Sciatic nerve (tissue), 2 donors: Measurements from ENCODE around the gene TAS2R16. TPM values are rescaled to one million over a fixed set of nuclear protein-coding genes. Genes with fewer than 3 reads are reported as not detected.
"Not testable (repeated sequence)": the region's sequence is repeated elsewhere in the genome, so short reads cannot be mapped to it uniquely, and the experiment has no call there.

Experiments
- ATAC-seq: fragments of 200-7000 bp; cut with Tn5 transposase; one replicate; pipeline ENCODE4 v1.9.1; 2020; ENCODE audit warnings: mild to moderate bottlenecking, moderate library complexity
- DNase-seq: peaks from one replicate; pipeline ENCODE4 v3.0.0-alpha.2; 2020; ENCODE audit warnings: low spot score
- intact Hi-C: fragments of 100-400 bp; cut with DNase I; formaldehyde crosslinking; loops from one replicate; pipeline ENCODE4 v1.14.2; 2022
- total RNA-seq: library from RNA; stranded (reverse); fragmentation: NEBNext Ultra II Directional; extraction: Animal tissue kit (Norgen Biotek cat#: 25700); gene quantifications from one replicate; pipeline ENCODE4 v1.2.1, GENCODE V29; 2021
- donor health status: DM: no; HTN: no; CAD: no.
- donor health status: DM: no; HTN: no; CAD: no.

The TAS2R16 gene
- total RNA-seq, 1 donor from 2014 or later, result not detected

- DNase-seq (no peak), ATAC-seq (no peak)
- intact Hi-C loops, result no loop called here
These were observed 12.2 kb downstream of the TAS2R16 start for GRCh38 chr7:122983261-122983660.

- no peak for ATAC-seq
- no peak for DNase-seq
- intact Hi-C loops, result no loop called here
These were observed 20.2 kb downstream of the TAS2R16 start for GRCh38 chr7:122975341-122975740.

- DNase-seq (no peak), ATAC-seq (no peak)
- intact Hi-C loops, result no loop called here
These were observed 21.3 kb downstream of the TAS2R16 start for GRCh38 chr7:122974229-122974628.

- no peak for DNase-seq
- intact Hi-C loops, result no loop called here
- no peak for ATAC-seq
These were observed 23.4 kb downstream of the TAS2R16 start for GRCh38 chr7:122972056-122972455.

DNA sequence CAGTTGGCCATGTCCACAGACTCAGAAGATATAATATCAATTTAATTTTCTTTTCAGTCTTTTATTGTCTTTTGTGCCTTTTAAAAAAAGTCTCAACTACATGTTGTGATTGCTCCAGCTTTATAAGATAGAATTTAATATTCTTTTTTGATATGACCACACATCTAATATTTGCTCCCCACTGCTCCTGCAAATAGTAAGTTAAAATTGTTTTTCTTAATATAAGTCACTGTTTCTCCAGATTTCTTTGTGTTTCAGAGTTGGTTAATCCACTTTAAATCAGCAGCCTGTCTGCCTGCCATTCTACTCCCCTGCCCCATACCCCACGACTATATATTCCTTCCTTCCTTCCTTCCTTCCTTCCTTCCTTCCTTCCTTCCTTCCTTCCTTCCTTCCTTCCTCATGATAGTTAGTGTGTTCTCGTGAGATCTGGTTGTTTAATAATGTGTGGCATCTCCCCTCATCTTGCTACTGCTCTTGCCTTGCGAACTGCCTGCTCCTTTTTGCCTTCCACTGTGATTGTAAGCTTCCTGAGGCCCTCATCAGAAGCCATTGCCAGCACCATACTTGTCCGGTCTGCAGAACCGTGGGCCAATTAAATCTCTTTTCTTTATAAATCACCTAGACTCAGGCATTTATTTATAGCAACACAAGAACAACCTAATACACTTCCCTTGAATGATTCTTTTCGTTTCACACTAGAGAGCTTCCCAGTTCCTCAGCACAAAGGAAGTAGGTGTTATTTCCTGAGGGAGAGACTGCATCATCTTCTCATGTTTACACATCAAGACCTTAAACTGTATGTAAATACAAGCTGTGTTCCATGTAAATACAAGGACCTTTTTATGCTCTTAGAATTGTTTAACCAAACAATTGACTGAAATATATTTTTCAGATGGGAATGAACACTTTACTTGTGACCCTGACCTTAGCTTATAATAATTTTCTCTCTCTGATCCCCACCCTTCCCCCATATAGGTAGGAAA, 24.5 kb downstream of the TAS2R16 start:
- ATAC-seq, result no peak
- intact Hi-C loops, result no loop called here
- no peak for DNase-seq

- no peak for DNase-seq
- intact Hi-C loops, result no loop called here
- no peak for ATAC-seq
These were observed 27.1 kb downstream of the TAS2R16 start for GRCh38 chr7:122968389-122968788.

DNA sequence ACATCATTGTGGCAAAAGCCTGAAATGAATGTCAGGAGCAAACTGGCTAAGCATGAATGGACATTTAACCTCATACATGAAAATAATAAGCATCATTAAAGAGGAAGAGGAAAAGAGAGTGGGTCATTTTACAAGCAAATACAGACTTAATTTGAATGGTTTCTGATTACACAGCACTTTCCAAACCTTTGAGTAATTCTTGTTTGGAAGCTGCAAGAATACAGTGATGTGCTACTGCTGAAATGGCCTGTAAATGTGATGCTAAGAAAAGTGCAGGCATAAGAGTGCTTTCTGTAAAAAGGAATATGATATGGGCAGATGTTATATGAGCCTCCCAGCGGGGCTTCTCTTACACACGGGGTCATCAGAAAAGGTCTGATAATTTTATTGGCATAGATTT, 30.2 kb downstream of the TAS2R16 start:
- DNase-seq (no peak), ATAC-seq (no peak)
- intact Hi-C loops, result no loop called here

- DNase-seq, ATAC-seq, intact Hi-C loops: not testable (repeated sequence)
These were observed 41.8 kb downstream of the TAS2R16 start for GRCh38 chr7:122953678-122954077.

GRCh38 chr7:122951006-122951405, 44.5 kb downstream of the TAS2R16 start:
- intact Hi-C loops, result no loop called here
- no peak for DNase-seq
- no peak for ATAC-seq

GRCh38 chr7:122949186-122949585, 46.3 kb downstream of the TAS2R16 start:
- intact Hi-C loops, result no loop called here
- DNase-seq (no peak), ATAC-seq (no peak)

Other genes with a start within 250 kb of the TAS2R16 start
- gene CADPS2, start 109.2 kb downstream of the TAS2R16 start, total RNA-seq, result 11.0 TPM
- gene SLC13A1, start 204.3 kb upstream of the TAS2R16 start, total RNA-seq, result not detected